Pulmonary artery endothelial cell (primary cell): Measurements from ENCODE around the gene LRRC56. TPM values are rescaled to one million over a fixed set of nuclear protein-coding genes. Genes with fewer than 3 reads are reported as not detected.
"Not testable (repeated sequence)": the region's sequence is repeated elsewhere in the genome, so short reads cannot be mapped to it uniquely, and the experiment has no call there.

Experiments
- DNase-seq: peaks from one replicate; pipeline ENCODE4 v3.0.0-alpha.2; 2011; ENCODE audit warnings: low read depth, low spot score
- total RNA-seq: library from RNA; depleted of rRNA; stranded (reverse); fragments of >200 nt; gene quantifications from 2 replicates; pipeline ENCODE4 v1.2.3, GENCODE V29; 2014

Gene LRRC56
- total RNA-seq, 1 donor from 2014 or later = 0.40 TPM

- no peak for DNase-seq
Observed at GRCh38 chr11:559020-559620, 21.8 kb downstream of the LRRC56 start.

GRCh38 chr11:559712-560304 is 22.5 kb downstream of the LRRC56 start:
- DNase-seq = no peak

- DNase-seq = peak; percentile 47
Observed at GRCh38 chr11:560305-561147, 23.2 kb downstream of the LRRC56 start, which contains the start of the genes LMNTD2 and RASSF7. TSS of gene LMNTD2 (minus strand) at chr11:560738. CDS start at chr11:560716, 22 bp downstream. TSS of gene RASSF7 (plus strand) at chr11:560970. CDS start at chr11:561769, 799 bp downstream.

GRCh38 chr11:561148-562003 is 24.0 kb downstream of the LRRC56 start:
- no peak for DNase-seq

- no peak for DNase-seq
Observed at GRCh38 chr11:562046-562645, 24.8 kb downstream of the LRRC56 start.

- no peak for DNase-seq
Observed at GRCh38 chr11:563066-563811, 25.9 kb downstream of the LRRC56 start.

GRCh38 chr11:563812-564578 is 26.7 kb downstream of the LRRC56 start:
- DNase-seq = no peak

GRCh38 chr11:565921-566509 is 28.7 kb downstream of the LRRC56 start:
- DNase-seq = no peak

- no peak for DNase-seq
Observed at GRCh38 chr11:567011-567628, 29.8 kb downstream of the LRRC56 start.

GRCh38 chr11:567629-568292 is 30.4 kb downstream of the LRRC56 start:
- DNase-seq = no peak

- DNase-seq = peak; percentile 56
Observed at GRCh38 chr11:568306-569157, 31.2 kb downstream of the LRRC56 start.

GRCh38 chr11:569158-569885 is 32.0 kb downstream of the LRRC56 start:
- DNase-seq = no peak

GRCh38 chr11:571802-572185 is 34.5 kb downstream of the LRRC56 start:
- DNase-seq = no peak

GRCh38 chr11:573146-573759 is 35.9 kb downstream of the LRRC56 start:
- DNase-seq = no peak

GRCh38 chr11:574031-574570 is 36.8 kb downstream of the LRRC56 start:
- DNase-seq = not testable (repeated sequence)
